GM08714 (cell line): Measurements from ENCODE around the gene RRH.
"Not testable (repeated sequence)": the region's sequence is repeated elsewhere in the genome, so short reads cannot be mapped to it uniquely, and the experiment has no call there.

Source experiments
- H3K4me3 ChIP-seq: fragments of 200-500 bp; sonication (Bioruptor generic); 2 replicates; pipeline ENCODE4 v1.5.1; 2014; ENCODE audit warnings: mild to moderate bottlenecking, low read length, inconsistent platforms
- ZNF274 ChIP-seq: IDR thresholded peaks from 2 replicates; pipeline ENCODE4 v1.6.1; 2012; ENCODE audit warnings: mild to moderate bottlenecking, low read depth, low read length

The RRH gene

GRCh38 chr4:109816894-109817293 is 10.9 kb upstream of the RRH start:
- no peak for TF ChIP-seq ZNF274
- H3K4me3 ChIP-seq: peak overlapping the region; percentile 84

GRCh38 chr4:109818268-109818667 is 9.5 kb upstream of the RRH start:
- TF ChIP-seq ZNF274: no peak
- no peak overlapping the region for H3K4me3 ChIP-seq

- no peak overlapping the region for H3K4me3 ChIP-seq
- no peak for TF ChIP-seq ZNF274
Observed at GRCh38 chr4:109820563-109820962, 7.2 kb upstream of the RRH start.

- TF ChIP-seq ZNF274: no peak
- H3K4me3 ChIP-seq: no peak overlapping the region
Observed at GRCh38 chr4:109821185-109821584, 6.6 kb upstream of the RRH start.

GRCh38 chr4:109826719-109827118 is 1.1 kb upstream of the RRH start:
- no peak for TF ChIP-seq ZNF274
- H3K4me3 ChIP-seq: no peak overlapping the region

- H3K4me3 ChIP-seq: no peak overlapping the region
- TF ChIP-seq ZNF274: no peak
Observed at GRCh38 chr4:109833756-109834155, 6.0 kb downstream of the RRH start.

GRCh38 chr4:109836985-109837384 is 9.2 kb downstream of the RRH start:
- TF ChIP-seq ZNF274: no peak
- H3K4me3 ChIP-seq: no peak overlapping the region

- H3K4me3 ChIP-seq: no peak overlapping the region
- no peak for TF ChIP-seq ZNF274
Observed at GRCh38 chr4:109846395-109847098, 18.8 kb downstream of the RRH start.

GRCh38 chr4:109847896-109848442 is 20.2 kb downstream of the RRH start, which contains the start of gene LRIT3:
Gene LRIT3 (plus strand): TSS chr4:109848107. CDS start chr4:109848202, 95 bp downstream.
- TF ChIP-seq ZNF274: no peak
- no peak within 1 kb of the TSS for H3K4me3 ChIP-seq

GRCh38 chr4:109848501-109848900 is 20.7 kb downstream of the RRH start:
- TF ChIP-seq ZNF274: no peak
- H3K4me3 ChIP-seq: no peak overlapping the region

- H3K4me3 ChIP-seq: no peak overlapping the region
- TF ChIP-seq ZNF274: no peak
Observed at GRCh38 chr4:109850601-109851000, 22.8 kb downstream of the RRH start.

GRCh38 chr4:109859426-109860300 is 31.9 kb downstream of the RRH start:
- H3K4me3 ChIP-seq: not testable (repeated sequence)

GRCh38 chr4:109861271-109861670 is 33.5 kb downstream of the RRH start:
- no peak overlapping the region for H3K4me3 ChIP-seq
- TF ChIP-seq ZNF274: no peak

- no peak for TF ChIP-seq ZNF274
- H3K4me3 ChIP-seq: no peak overlapping the region
Observed at GRCh38 chr4:109861916-109862511, 34.2 kb downstream of the RRH start.
